ENCODE measurements around the gene SNX10.

Gene SNX10

GRCh38 chr7:26340476-26341018 lies 48.9 kb downstream of the SNX10 start:
- no peak for DNase-seq

GRCh38 chr7:26343320-26343832 lies 51.7 kb downstream of the SNX10 start:
- DNase-seq: no peak

DNA sequence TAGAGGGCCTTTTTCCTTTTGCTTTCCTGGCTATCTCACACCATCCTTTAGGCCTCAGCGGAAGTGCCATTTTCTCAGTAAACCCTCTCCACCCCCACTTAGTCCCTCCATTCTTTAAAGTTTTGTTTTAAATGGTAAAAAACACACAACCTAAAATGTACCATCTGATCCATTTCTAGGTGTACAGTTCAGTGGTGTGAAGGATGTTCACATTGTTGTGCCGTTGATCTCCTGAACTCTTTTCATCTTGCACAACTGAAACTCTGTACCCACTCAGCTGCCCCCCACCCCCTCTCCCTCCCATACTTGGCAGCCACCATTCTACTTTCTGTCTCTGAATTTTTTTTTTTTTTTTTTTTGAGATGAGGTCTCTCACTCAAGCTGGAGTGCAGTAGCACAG lies 52.2 kb downstream of the SNX10 start:
- DNase-seq: no peak

DNA sequence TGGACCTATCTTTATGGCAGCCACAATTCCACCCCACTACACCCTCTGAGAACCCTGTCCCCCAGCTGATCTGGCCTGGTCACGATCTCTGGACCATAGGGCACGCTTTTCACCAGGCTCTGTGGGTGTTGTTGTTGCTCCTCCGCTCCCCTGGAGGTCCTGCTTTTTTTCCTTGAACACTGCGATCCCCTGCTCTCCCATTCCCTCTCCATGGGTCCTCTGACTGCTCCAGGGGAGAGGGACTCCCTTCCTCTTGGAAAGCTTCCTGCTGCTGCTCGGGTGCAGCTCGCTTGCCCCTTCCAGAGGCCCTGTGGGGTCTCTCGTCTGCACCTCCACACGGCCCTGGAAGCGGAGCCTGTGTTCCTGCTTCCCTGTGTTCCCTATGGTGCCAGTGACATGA lies 53.5 kb downstream of the SNX10 start:
- no peak for DNase-seq

- DNase-seq: no peak
Measured at GRCh38 chr7:26345837-26346236, 54.2 kb downstream of the SNX10 start.

GRCh38 chr7:26346611-26347203 lies 55.0 kb downstream of the SNX10 start:
- no peak for DNase-seq

DNA sequence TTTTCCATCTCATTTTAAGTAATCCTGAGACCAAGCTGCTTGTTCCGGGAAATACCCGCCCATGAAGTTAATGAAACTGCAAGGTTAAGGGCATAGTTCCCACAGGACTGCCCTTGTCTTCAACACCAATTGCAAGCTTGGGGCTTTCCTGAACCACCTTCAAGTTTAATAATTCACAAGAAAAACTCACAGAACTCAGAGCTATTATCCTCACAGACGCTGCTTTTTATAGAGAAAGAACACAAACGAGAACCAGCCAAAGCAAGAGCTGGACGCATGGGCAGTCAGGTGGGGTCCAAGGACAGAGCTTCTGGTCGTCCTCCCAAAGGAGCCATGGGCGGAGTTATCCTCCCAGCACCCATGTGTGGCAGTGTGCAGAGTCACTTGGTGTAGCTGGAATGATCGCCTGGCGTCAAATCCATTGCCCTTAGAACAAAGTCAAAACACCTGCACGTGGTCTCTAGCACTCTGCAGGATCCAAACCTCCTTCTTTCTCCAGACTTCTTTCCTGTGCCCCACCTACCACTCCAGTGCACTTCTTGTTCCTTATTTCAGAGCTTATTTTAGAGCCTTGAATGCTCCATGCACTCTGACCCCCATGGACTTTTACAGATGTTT lies 56.7 kb downstream of the SNX10 start:
- no peak for DNase-seq

GRCh38 chr7:26349005-26349915 lies 57.6 kb downstream of the SNX10 start:
- peak; percentile 82 for DNase-seq

DNA sequence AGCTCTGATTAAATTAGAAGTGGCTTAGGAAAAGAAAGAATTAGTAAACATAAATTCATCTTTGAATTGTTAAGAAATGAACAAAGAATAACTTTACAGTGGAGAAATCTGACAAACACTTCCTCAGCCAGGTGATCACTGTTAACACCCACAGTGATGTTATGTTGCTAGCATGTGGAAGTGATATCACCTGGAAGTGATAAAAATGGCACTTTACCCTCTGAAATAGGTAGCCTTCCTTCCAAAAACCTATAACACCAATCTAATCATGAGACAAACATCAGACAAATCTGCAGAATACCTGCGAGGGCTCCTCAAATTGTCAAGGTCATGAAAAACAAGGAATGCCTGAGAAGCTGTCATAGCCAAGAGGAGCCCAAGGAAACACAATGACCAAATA lies 59.5 kb downstream of the SNX10 start:
- no peak for DNase-seq

- no peak for DNase-seq
Measured at GRCh38 chr7:26356229-26356628, 64.6 kb downstream of the SNX10 start.

GRCh38 chr7:26356929-26357798 lies 65.5 kb downstream of the SNX10 start:
- DNase-seq: no peak

DNA sequence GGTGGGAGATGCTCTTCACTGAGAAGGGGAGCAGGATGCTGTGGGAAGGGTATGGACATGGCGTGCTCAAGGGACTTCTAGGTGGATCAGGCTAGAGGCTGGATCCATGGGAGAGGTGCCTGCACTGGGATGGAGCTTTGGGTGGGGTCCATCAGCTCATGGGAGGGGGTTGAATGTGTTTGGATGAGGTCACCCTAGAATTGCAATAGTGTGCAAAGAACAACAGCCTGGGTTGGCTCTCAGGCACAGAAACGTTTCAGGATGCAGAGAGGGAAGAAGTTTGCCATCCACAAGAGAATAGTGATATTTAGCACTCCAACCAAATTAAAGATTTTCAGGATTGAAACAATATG lies 66.1 kb downstream of the SNX10 start:
- no peak for DNase-seq

- no peak for DNase-seq
Measured at GRCh38 chr7:26360650-26361049, 69.0 kb downstream of the SNX10 start.

GRCh38 chr7:26361637-26362036 lies 70.0 kb downstream of the SNX10 start:
- DNase-seq: no peak

- DNase-seq: no peak
Measured at GRCh38 chr7:26363465-26363864, 71.8 kb downstream of the SNX10 start.

DNA sequence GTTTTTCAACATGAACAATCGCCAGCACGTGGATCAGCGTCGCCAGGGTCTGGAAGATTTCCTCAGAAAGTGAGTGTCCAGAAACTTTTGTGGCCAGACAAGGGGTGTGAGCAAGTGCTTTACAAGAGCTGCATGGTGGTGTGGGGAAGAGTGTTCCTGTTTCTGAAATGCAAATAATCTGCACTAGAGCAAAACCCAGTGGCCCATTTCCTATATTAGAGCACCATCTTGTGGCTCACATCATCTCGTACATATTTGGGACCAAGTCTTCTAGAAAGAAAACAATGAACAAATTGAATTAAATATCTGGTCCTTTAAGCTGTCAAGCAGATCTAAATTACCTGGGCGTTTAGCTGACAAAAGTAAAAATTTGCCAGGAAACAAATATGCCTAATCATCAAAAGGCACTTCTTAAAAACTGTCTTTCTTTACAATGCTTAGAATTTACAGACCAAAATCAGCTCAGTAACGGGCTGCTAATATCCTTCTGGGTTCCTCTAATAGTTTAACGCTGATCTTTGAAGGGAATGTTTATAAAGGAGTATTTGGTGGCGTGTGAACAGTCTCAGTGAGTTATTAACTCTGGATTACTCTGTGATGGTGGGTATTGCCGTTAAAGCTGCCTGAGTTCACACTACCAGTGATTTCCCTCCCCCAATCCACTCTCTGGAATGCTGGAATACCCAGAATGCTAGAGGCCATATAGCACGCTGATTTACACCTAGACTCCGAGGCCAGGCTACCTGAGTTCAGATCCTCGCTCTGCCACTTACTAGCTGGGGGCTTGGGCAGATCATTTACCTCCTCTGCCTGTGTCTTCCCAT lies 73.6 kb downstream of the SNX10 start:
- DNase-seq: no peak

GRCh38 chr7:26365901-26366275 lies 74.2 kb downstream of the SNX10 start:
- no peak for DNase-seq

DNA sequence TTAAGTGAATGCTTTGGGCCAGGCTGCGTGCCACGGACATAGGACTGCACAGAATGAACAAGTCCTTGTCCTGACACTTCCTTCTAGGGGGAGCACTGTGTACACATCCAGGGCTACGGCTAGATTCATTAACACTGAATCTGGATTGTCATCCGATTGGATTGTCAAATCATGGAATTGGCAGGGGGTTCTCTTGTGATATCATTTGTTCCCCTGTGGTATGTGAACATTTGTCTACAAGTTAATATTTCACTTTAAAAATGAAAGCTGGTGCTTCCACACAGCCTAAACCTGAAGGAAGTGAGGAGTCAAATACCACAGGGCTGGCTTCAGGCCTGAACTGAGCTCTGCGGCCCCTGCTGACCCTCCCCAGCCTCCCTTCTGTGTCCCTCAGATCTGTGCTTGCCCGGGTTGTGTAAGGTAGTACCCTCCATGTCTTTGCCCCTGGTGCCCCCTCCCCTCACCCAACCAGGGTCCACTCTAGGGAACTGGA lies 75.6 kb downstream of the SNX10 start:
- no peak for DNase-seq

DNA sequence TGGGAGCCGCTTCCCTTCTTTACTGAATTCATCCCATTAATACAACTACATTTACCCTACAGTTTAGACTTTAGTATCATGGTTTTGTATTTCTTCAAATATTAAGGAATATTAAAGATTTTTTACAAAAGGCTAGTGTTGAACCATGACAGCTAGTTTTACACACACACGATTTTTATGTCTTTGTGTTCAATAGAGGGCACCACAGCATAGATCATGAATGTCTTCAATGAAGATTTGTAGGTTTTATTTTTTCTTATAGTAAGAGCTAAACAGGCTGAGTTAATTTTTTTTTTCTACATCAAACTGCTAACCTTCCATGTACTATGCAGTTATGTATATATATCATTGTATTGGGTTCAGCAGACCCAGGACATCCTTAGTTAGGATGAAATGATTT lies 76.9 kb downstream of the SNX10 start:
- no peak for DNase-seq

GRCh38 chr7:26369593-26369992 lies 77.9 kb downstream of the SNX10 start:
- DNase-seq: no peak

- no peak for DNase-seq
Measured at GRCh38 chr7:26370011-26370410, 78.3 kb downstream of the SNX10 start.

- DNase-seq: no peak
Measured at GRCh38 chr7:26372249-26372648, 80.6 kb downstream of the SNX10 start.
